ENCODE results near the gene SAG. TPM values are rescaled to one million over a fixed set of nuclear protein-coding genes. Genes with fewer than 3 reads are reported as not detected.

Gene SAG
- total RNA-seq, 4 donors from 2014 or later: 0.10 TPM; not detected in 3

DNA sequence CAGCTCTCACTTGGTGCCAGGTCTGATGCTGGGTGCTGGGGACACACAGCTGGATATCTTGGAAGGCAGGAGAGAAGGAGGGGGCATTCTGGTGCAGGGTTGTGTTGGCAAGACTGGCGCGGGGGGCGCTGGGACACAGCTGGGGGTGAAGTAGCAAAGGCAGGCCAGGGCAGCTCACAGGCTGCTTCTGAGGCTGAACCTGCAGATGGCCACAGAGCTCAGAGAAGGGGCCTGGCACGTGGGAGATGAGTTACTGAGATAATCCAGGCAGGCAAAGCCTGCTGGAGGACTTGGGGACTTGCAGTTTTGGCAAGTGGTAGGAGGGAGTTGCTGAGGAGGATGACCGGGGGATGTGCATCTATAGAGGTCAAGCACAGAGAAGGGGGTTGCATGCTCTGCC is 30.4 kb downstream of the SAG start:
- Histone ChIP-seq H3K9me3 (no peaks in the 10 kb centered on the region), H3K4me1 (no peaks in the 10 kb centered on the region), H3K27me3 (no peaks in the 10 kb centered on the region), H3K4me3 (no peak overlapping the region), H3K27ac (no peak overlapping the region), H3K36me3 (no peaks in the 10 kb centered on the region)
- intact Hi-C loops (cut with DNase I; ENCODE audit: low total_unique reads) (no loop called here), in situ Hi-C loops (cut with MboI; ENCODE audit: low sequenced_read_pairs in 4 of 4) (no loop called here)
- DNase-seq (no peak), ATAC-seq (no peak)
- TF ChIP-seq POLR2A (IDR thresholded peaks at IDR 0.05): no peak
- TF ChIP-seq, protein P1, sequence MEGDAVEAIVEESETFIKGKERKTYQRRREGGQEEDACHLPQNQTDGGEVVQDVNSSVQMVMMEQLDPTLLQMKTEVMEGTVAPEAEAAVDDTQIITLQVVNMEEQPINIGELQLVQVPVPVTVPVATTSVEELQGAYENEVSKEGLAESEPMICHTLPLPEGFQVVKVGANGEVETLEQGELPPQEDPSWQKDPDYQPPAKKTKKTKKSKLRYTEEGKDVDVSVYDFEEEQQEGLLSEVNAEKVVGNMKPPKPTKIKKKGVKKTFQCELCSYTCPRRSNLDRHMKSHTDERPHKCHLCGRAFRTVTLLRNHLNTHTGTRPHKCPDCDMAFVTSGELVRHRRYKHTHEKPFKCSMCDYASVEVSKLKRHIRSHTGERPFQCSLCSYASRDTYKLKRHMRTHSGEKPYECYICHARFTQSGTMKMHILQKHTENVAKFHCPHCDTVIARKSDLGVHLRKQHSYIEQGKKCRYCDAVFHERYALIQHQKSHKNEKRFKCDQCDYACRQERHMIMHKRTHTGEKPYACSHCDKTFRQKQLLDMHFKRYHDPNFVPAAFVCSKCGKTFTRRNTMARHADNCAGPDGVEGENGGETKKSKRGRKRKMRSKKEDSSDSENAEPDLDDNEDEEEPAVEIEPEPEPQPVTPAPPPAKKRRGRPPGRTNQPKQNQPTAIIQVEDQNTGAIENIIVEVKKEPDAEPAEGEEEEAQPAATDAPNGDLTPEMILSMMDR (IDR thresholded peaks at IDR 0.05 in 4 of 5, conservative IDR thresholded peaks at IDR 0.05 in 1 of 5): no peak

DNA sequence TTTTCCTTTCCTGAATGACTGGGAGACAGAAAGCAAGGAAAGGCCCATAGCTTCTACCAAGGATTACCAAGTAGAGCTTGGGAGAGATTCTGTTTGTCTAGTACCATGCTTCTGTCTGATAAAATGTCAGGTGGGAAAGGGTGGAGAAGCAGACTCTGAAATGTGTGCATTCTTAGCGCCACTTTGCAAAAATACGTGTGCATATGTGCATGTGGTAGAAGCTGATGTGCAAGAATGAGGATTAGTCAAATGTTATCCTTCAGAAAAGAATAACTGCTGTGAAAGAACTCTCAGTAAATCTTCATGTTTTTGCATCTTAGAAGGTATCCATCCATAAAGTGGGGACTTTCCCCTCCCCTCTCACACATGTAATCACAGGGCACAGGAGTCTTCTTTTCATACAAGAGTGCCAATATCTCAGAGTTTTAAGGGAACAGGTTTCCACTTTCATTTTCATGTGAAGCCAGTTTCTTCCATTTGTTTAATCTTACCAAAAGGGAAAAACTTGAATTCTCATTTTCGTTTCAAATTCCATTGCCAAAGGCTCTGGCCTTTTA is 31.3 kb downstream of the SAG start:
- no peak overlapping the region for H3K27ac ChIP-seq
- no peaks in the 10 kb centered on the region for H3K36me3 ChIP-seq
- ATAC-seq (no peak), DNase-seq (no peak)
- H3K4me3 ChIP-seq: no peak overlapping the region
- TF ChIP-seq, protein P1 (IDR thresholded peaks at IDR 0.05 in 4 of 5, conservative IDR thresholded peaks at IDR 0.05 in 1 of 5): no peak
- TF ChIP-seq POLR2A (IDR thresholded peaks at IDR 0.05): no peak
- no peaks in the 10 kb centered on the region for H3K9me3 ChIP-seq
- in situ Hi-C loops (cut with MboI; ENCODE audit: low sequenced_read_pairs in 4 of 4): no loop called here
- no peaks in the 10 kb centered on the region for H3K4me1 ChIP-seq
- intact Hi-C loops (cut with DNase I; ENCODE audit: low total_unique reads): no loop called here
- no peaks in the 10 kb centered on the region for H3K27me3 ChIP-seq

DNA sequence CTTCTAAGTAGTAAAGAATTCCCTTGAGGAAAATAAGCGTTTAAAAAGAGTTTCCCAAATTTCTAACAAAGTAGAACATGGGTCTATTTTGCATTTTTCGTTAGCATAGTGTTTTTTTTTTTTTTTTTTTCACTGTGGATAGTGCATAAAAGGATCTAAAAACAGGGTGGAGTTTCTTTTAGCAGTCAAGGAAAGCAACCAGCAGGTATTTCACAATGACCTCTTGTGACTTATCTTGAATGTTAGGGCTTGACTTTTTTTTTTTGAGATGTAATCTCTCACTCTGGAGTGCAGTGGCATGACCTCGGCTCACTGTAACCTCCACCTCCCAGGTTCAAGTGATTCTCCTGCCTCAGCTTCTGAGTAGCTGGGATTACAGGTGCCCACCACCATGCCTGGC is 31.8 kb downstream of the SAG start:
- Histone ChIP-seq H3K36me3 (no peaks in the 10 kb centered on the region), H3K4me3 (no peak overlapping the region), H3K9me3 (no peaks in the 10 kb centered on the region), H3K4me1 (no peaks in the 10 kb centered on the region), H3K27ac (no peak overlapping the region), H3K27me3 (no peaks in the 10 kb centered on the region)
- intact Hi-C loops (cut with DNase I; ENCODE audit: low total_unique reads): no loop called here
- no peak for TF ChIP-seq POLR2A (IDR thresholded peaks at IDR 0.05)
- TF ChIP-seq, protein P1 (IDR thresholded peaks at IDR 0.05 in 4 of 5, conservative IDR thresholded peaks at IDR 0.05 in 1 of 5): no peak
- in situ Hi-C loops (cut with MboI; ENCODE audit: low sequenced_read_pairs in 4 of 4): no loop called here
- ATAC-seq: no peak
- no peak for DNase-seq

DNA sequence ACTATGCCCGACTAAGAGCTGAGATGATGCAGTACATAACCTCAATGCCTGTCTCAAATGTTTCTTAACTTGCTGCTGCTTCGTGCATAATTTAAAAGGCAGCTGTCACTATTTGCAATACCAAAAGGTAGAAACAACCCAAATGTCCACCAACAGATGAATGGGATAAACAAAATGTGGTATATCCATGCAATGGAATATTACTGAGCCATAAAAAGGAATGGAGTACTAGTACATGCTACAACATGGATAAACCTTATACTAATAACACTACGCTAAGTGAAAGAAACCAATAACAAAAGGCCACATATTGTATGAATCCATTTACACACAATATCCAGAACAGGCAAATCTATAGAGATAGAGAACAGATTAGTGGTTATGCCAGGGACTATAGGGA is 33.7 kb downstream of the SAG start:
- Histone ChIP-seq H3K9me3 (no peaks in the 10 kb centered on the region), H3K4me3 (no peak overlapping the region), H3K4me1 (no peaks in the 10 kb centered on the region), H3K27me3 (no peaks in the 10 kb centered on the region), H3K27ac (no peak overlapping the region), H3K36me3 (no peaks in the 10 kb centered on the region)
- intact Hi-C loops (cut with DNase I; ENCODE audit: low total_unique reads): no loop called here
- in situ Hi-C loops (cut with MboI; ENCODE audit: low sequenced_read_pairs in 4 of 4): no loop called here
- DNase-seq (no peak), ATAC-seq (no peak)
- no peak for TF ChIP-seq POLR2A (IDR thresholded peaks at IDR 0.05)
- TF ChIP-seq, protein P1 (IDR thresholded peaks at IDR 0.05 in 4 of 5, conservative IDR thresholded peaks at IDR 0.05 in 1 of 5): no peak

DNA sequence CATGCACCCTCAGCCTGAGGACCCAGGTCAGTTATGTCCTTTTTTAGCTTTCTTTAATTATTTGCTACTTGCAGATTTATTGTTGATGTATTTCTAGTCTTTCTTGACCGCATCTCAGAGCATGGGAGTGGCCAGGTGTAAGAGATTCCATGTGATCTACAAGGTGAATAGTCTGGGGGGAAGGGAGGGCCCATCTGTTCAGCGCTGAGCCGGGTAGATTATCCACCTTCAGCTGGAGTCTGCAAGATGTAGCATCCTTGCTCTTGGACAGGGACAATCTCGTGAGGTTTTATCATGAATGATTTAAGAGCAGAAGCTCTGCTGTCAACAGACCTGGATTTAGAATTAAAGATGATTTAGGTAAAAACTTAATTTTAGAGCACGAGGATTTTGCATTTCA is 34.7 kb downstream of the SAG start:
- in situ Hi-C loops (cut with MboI; ENCODE audit: low sequenced_read_pairs in 4 of 4) (no loop called here), intact Hi-C loops (cut with DNase I; ENCODE audit: low total_unique reads) (no loop called here)
- ATAC-seq (no peak), DNase-seq (no peak)
- Histone ChIP-seq H3K27me3 (no peaks in the 10 kb centered on the region), H3K9me3 (no peaks in the 10 kb centered on the region), H3K4me3 (no peak overlapping the region), H3K36me3 (no peaks in the 10 kb centered on the region), H3K27ac (no peak overlapping the region), H3K4me1 (no peaks in the 10 kb centered on the region)
- TF ChIP-seq, protein P1 (IDR thresholded peaks at IDR 0.05 in 4 of 5, conservative IDR thresholded peaks at IDR 0.05 in 1 of 5): no peak
- TF ChIP-seq POLR2A (IDR thresholded peaks at IDR 0.05): no peak

All from gastrocnemius medialis (tissue), 4 donors.